GM12891 (cell line): ENCODE data around the gene EHD4.

Source experiments
- DNase-seq: peaks from one replicate; pipeline ENCODE4 v3.0.0; 2011; ENCODE audit warnings: low spot score; ENCODE audit not compliant: insufficient read length
- FAIRE-seq: peaks from 2 replicates; lab custom pipeline; 2011; peaks lifted over from hg19 to GRCh38; lab: Jason Lieb, UNC
- PAX5 ChIP-seq: IDR thresholded peaks from 2 replicates; pipeline ENCODE4 v1.6.1; 2011; ENCODE audit warnings: low read length, moderate library complexity, mild to moderate bottlenecking; ENCODE audit not compliant: insufficient read depth, severe bottlenecking
- POLR2A ChIP-seq: IDR thresholded peaks from 2 replicates; pipeline ENCODE4 v1.6.1; 2011; ENCODE audit warnings: low read depth, low read length, control low read depth
- POLR2AphosphoS5 ChIP-seq: IDR thresholded peaks from 2 replicates; pipeline ENCODE4 v1.6.1; 2011; ENCODE audit warnings: low read depth, low read length, control low read depth
- POU2F2 ChIP-seq: IDR thresholded peaks from 2 replicates; pipeline ENCODE4 v1.6.1; 2011; ENCODE audit warnings: low read depth, mild to moderate bottlenecking, control low read depth, low read length, moderate library complexity
- SPI1 ChIP-seq: IDR thresholded peaks from 2 replicates; pipeline ENCODE4 v1.6.1; 2011; ENCODE audit warnings: low read depth, low read length, control low read depth
- TAF1 ChIP-seq: IDR thresholded peaks from 2 replicates; pipeline ENCODE4 v1.6.1; 2011; ENCODE audit warnings: low read depth, low read length, control low read depth

The EHD4 gene

DNA sequence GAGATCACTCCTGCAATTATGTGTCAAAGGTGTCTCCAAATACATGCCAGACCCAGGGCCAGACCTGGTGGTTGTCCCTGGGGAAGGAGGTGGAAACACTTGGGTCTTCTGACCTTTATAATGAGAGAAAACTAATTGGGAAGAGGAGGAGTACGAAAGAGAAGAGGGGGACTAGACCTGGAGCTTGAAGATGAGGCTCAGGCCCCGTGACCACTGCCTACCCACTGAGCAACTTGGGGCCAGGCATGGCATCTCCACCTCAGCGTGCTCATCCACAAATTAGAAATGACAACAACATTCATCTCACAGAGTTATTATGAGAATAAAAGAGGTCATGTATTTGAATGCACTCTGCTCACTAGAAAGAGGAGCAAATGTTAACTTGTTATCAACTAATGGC lies 59.1 kb downstream of the EHD4 start:
- DNase-seq: no peak
- no peak for FAIRE-seq
- no peak for TF ChIP-seq POU2F2
- no peak for TF ChIP-seq POLR2A
- TF ChIP-seq SPI1: no peak
- TF ChIP-seq PAX5: no peak
- no peak for TF ChIP-seq POLR2AphosphoS5
- TF ChIP-seq TAF1: no peak

GRCh38 chr15:41911691-41912345 lies 60.5 kb downstream of the EHD4 start:
- no peak for TF ChIP-seq POU2F2
- TF ChIP-seq SPI1: no peak
- no peak for TF ChIP-seq POLR2A
- TF ChIP-seq POLR2AphosphoS5: no peak
- no peak for TF ChIP-seq TAF1
- no peak for TF ChIP-seq PAX5
- FAIRE-seq: no peak
- DNase-seq: no peak

DNA sequence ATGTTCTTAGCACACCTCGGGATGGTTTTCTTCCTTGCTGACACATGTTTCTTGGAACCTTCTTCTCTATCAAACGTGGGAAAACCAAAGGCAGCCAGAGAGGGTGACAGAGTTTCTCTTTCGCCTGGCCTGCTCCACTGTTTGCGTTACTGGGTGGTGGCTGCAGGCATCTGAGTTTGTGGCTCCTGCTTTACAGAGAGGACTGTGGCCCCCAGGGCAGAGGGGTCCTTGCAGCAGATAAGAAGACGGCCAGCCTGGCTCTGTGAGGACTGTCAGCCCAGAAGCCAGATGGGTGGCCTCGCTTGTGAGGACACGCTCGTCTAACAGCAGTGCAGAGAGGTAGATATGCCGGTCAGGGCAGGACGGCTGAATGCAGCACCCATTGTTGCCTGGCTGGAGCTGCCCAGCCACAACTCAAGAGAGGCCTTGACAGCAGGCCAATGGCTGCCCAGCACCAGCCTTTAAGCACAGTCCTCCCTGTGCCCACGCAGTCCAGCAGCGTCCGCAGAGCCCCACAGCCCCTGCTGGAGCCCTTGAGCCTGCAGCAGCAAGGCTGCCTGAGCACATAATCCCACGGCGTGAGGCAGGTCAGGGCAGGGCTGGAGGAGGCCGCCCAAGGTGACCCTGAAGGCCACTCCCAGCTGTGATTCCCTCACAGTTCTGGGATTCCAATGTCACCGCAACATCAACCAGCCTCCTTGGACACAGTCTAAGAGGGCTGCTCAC lies 63.5 kb downstream of the EHD4 start:
- FAIRE-seq (no peak), DNase-seq (no peak)
- no peak for TF ChIP-seq POU2F2
- no peak for TF ChIP-seq PAX5
- no peak for TF ChIP-seq POLR2A
- TF ChIP-seq TAF1: no peak
- TF ChIP-seq SPI1: no peak
- TF ChIP-seq POLR2AphosphoS5: no peak

- DNase-seq (no peak), FAIRE-seq (no peak)
- no peak for TF ChIP-seq POLR2AphosphoS5
- no peak for TF ChIP-seq PAX5
- no peak for TF ChIP-seq POU2F2
- TF ChIP-seq TAF1: no peak
- TF ChIP-seq POLR2A: no peak
- no peak for TF ChIP-seq SPI1
Measured at GRCh38 chr15:41907141-41907540, 65.2 kb downstream of the EHD4 start.

DNA sequence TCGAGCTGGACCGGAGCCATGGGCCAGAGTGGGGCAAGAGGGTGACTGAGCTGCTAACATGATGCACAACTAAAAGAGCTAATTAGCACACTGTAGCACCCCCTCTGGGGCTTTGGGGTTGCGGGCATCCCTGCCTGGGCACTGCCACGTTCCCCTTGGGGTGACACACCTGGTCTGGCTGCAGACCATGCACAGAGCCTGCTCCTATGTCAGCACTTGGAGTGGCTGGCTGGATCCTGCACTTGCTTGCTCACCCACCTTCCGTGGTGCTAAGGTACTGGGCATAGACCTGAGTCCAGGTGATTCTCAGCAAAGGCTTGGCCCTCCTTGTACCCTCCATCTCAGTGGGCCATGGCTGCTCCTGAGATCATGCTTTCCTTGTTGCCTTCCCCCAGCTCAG lies 65.7 kb downstream of the EHD4 start:
- FAIRE-seq (no peak), DNase-seq (no peak)
- no peak for TF ChIP-seq POU2F2
- TF ChIP-seq POLR2AphosphoS5: peak; percentile 58
- TF ChIP-seq POLR2A: peak; percentile 45; the same call in 1 of the 2 replicates

- DNase-seq (no peak), FAIRE-seq (no peak)
- TF ChIP-seq TAF1 (no peak), POLR2AphosphoS5 (0 out of 2 replicates have a peak, but pooled peaks have one; percentile 31)
Measured at GRCh38 chr15:41905036-41905793, 67.1 kb downstream of the EHD4 start.

- no peak for TF ChIP-seq TAF1
- no peak for TF ChIP-seq POLR2AphosphoS5
- TF ChIP-seq SPI1: no peak
- no peak for TF ChIP-seq PAX5
- no peak for TF ChIP-seq POU2F2
- TF ChIP-seq POLR2A: no peak
- FAIRE-seq (peak; percentile 96), DNase-seq (peak; percentile 76)
Measured at GRCh38 chr15:41904541-41905005, 67.8 kb downstream of the EHD4 start.

DNA sequence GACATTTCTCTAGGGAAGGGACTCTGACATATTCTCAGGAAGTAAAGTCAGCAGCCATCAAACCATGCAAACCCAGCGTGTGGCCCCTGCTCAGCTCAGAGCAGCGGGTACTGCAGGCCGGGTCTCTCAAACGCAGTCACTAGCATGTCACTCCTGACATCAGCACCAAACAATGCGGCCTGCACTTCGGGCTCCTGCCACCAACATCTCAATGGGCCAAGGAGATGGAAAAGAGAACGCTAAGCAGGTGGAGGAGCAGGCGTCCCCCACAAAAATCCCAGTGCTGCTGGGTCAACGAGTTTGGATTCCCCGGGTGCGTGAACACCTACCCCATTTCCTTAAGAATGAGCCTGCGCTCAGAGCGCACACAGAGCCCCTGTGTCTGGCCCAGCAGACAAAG lies 68.6 kb downstream of the EHD4 start:
- FAIRE-seq: no peak
- no peak for DNase-seq
- TF ChIP-seq TAF1: no peak
- no peak for TF ChIP-seq POLR2AphosphoS5
- TF ChIP-seq POLR2A: no peak; the same call in 1 of the 2 replicates
- no peak for TF ChIP-seq PAX5
- no peak for TF ChIP-seq POU2F2
- TF ChIP-seq SPI1: no peak

GRCh38 chr15:41901431-41901830 lies 70.9 kb downstream of the EHD4 start:
- TF ChIP-seq POLR2AphosphoS5: no peak
- no peak for TF ChIP-seq SPI1
- no peak for TF ChIP-seq POU2F2
- TF ChIP-seq POLR2A: no peak
- TF ChIP-seq PAX5: no peak
- no peak for TF ChIP-seq TAF1
- no peak for DNase-seq
- FAIRE-seq: no peak
